H1 (cell line): ENCODE data around the gene PMS1. TPM values are rescaled to one million over a fixed set of nuclear protein-coding genes. Genes with fewer than 3 reads are reported as not detected.

Experiments used
- CBX8 ChIP-seq: fragments of 300-800, 300-1000 bp; sonication (generic); IDR thresholded peaks from 2 replicates; pipeline ENCODE4 v1.7.1; 2016; ENCODE audit warnings: low read depth, low read length, borderline replicate concordance
- EGR1 ChIP-seq: IDR thresholded peaks from 2 replicates; pipeline ENCODE4 v1.6.1; 2011; ENCODE audit warnings: low read depth, low read length, borderline replicate concordance
- HDAC2 ChIP-seq, 2 experiments: fragments of 300-600 bp in 1 of 2; sonication (generic) in 1 of 2; IDR thresholded peaks; 2 replicates each; pipeline ENCODE4 v1.6.1; 2011 to 2012; ENCODE audit warnings: low read depth in 2 of 2, low read length in 2 of 2, mild to moderate bottlenecking in 2 of 2, moderate library complexity in 2 of 2, borderline replicate concordance in 1 of 2, inconsistent platforms in 1 of 2
- PHF8 ChIP-seq: fragments of 200-600 bp; sonication (generic); conservative IDR thresholded peaks from 2 replicates; pipeline ENCODE4 v1.7.1; 2012; ENCODE audit warnings: low read depth, mild to moderate bottlenecking, inconsistent platforms, low read length, moderate library complexity
- SIN3A ChIP-seq, 2 experiments: IDR thresholded peaks in 1 of 2; conservative IDR thresholded peaks in 1 of 2; 2 replicates each; pipeline ENCODE4 v1.6.1; 2011 to 2012; ENCODE audit warnings: low read length in 2 of 2, improper control_type of control experiment in 1 of 2, low read depth in 1 of 2, mild to moderate bottlenecking in 1 of 2
- SIRT6 ChIP-seq: IDR thresholded peaks from one replicate; pipeline ENCODE4 v1.7.1; 2012; ENCODE audit warnings: low read length, inconsistent platforms
- SP2 ChIP-seq: IDR thresholded peaks from 2 replicates; pipeline ENCODE4 v1.6.1; 2012; ENCODE audit warnings: mild to moderate bottlenecking, low read length, inconsistent platforms
- TAF1 ChIP-seq: IDR thresholded peaks from 2 replicates; pipeline ENCODE4 v1.6.1; 2011; ENCODE audit warnings: mild to moderate bottlenecking, low read depth, low read length
- polyA plus RNA-seq, 7 experiments: library from polyadenylated mRNA; depleted of rRNA in 3 of 7; stranded (reverse) in 5 of 7; unstranded in 2 of 7; fragments of >200 nt in 5 of 7; fragments of 200-250 nt in 2 of 7; gene quantifications; 1 replicate in 5 of 7; 2 replicates in 1 of 7; 4 replicates in 1 of 7; pipeline versions ENCODE4 v1.2.1 to v1.2.3, GENCODE V29; 2011 to 2013; ENCODE audit warnings: missing spikeins in 2 of 7, mixed read lengths in 2 of 7
- total RNA-seq: library from RNA; stranded (reverse); fragmentation: NEBNext Ultra II Directional; extraction: Animal tissue kit (Norgen Biotek cat#: 25700); gene quantifications from 2 replicates; pipeline ENCODE4 v1.2.1, GENCODE V29; 2021

Gene PMS1
- total and polyA plus RNA-seq, 2 of the 8 experiments (the other 6 are each of a cell fraction or from before 2014, with no cell fraction given) = 13.1 to 59.7 TPM

GRCh38 chr2:189783927-189784867, at the start of gene PMS1, which contains the start of gene ORMDL1 (continued):
- TF ChIP-seq CBX8 (no peak), SIRT6 (no peak), SIN3A (conservative IDR thresholded peaks at IDR 0.05 in 1 of 2, IDR thresholded peaks at IDR 0.05 in 1 of 2; ENCODE audit: low read depth in 1 of 2, low read length in 2 of 2) (peak in 1 of 2 experiments; percentile 17; a peak in 1 of 4 replicates), TAF1 (peak; percentile 84), EGR1 (no peak), HDAC2 (IDR thresholded peaks at IDR 0.05; ENCODE audit: borderline replicate concordance in 1 of 2, low read depth in 2 of 2, low read length in 2 of 2) (peak in 1 of 2 experiments; percentile 94; a peak in 2 of 4 replicates), PHF8 (peak; percentile 99), SP2 (peak; percentile 50; the same call in 1 of the 2 replicates)
